ENCODE data around the gene GOLGA6C. TPM values are rescaled to one million over a fixed set of nuclear protein-coding genes. Genes with fewer than 3 reads are reported as not detected.

Gene GOLGA6C
- total and polyA plus RNA-seq, 9 of the 15 experiments (the other 6 are each of a cell fraction or from before 2014, with no cell fraction given): not detected

- Histone ChIP-seq H3K9me1 (ENCODE audit: control insufficient read depth, insufficient read depth, low read length) (no peaks in the 10 kb centered on the region), H3K27me3 (ENCODE audit: control insufficient read depth in 2 of 2, insufficient read depth in 2 of 2, low read length in 2 of 2) (peaks cover 0 to 55% of the 10 kb centered on the region in 2 experiments; a peak in 4 of 5 replicates), H3K27ac (ENCODE audit: extremely low read depth, low read depth, low read length) (no peak overlapping the region), H4K20me1 (replicated peaks; ENCODE audit: control insufficient read depth, insufficient read depth, low read length) (peaks cover 8% of the 10 kb centered on the region), H3K4me2 (ENCODE audit: insufficient read depth, low read length) (no peak overlapping the region), H3K36me3 (ENCODE audit: control insufficient read depth, insufficient read depth, low read length) (no peaks in the 10 kb centered on the region), H3K79me2 (ENCODE audit: control insufficient read depth, insufficient read depth, low read length) (no peaks in the 10 kb centered on the region), H3K9me3 (replicated peaks; ENCODE audit: control insufficient read depth, insufficient read depth, low read depth, low read length) (no peaks in the 10 kb centered on the region), H2AFZ (ENCODE audit: low read depth, low read length) (no peak overlapping the region), H3K4me3 (no peak overlapping the region), H3K9ac (ENCODE audit: insufficient read depth in 1 of 2, low read depth in 2 of 2, low read length in 2 of 2) (peak overlapping the region in 1 of 2 experiments; percentile 43; a peak in 2 of 4 replicates), H3K4me1 (replicated peaks in 1 of 2; ENCODE audit: control insufficient read depth in 2 of 2, insufficient read depth in 2 of 2, low read length in 2 of 2) (peaks cover 0 to 7% of the 10 kb centered on the region in 2 experiments; a peak in 1 of 5 replicates)
- DNase-seq (ENCODE audit: extremely low read depth in 1 of 4, low spot score in 3 of 4): no peak
- WGBS (ENCODE audit: insufficient coverage, low coverage, missing lambda C conversion rate): 5% methylated on average over 10 of the region's 11 CpGs
- no peak; the same call in 2 of the 3 replicates for ATAC-seq
- intact Hi-C loops (cut with micrococcal nuclease): no loop called here
- POLR2A ChIA-PET: interaction anchor here (0.6 to 0.7 kb wide), 2 partner anchors 22 to 962 kb away, joined by 3 to 4 read pairs; no protein-coding TSS in a partner anchor
- CTCF ChIA-PET (ENCODE audit: low intra/inter-chr PET ratio): no interaction called here
- no peak for FAIRE-seq
- in situ Hi-C loops (cut with MboI): loop anchor here (10.0 kb wide), 1 partner anchor 1153 kb away; the partner anchor contains the start of gene GOLGA6A
- BruUV-seq (replicated peaks): no TSS peak
- no peak for TF ChIP-seq KAT8 (IDR thresholded peaks at IDR 0.05; ENCODE audit: low read depth)
- TF ChIP-seq ARID3B (CRISPR knock-in tag; IDR thresholded peaks at IDR 0.05; ENCODE audit: borderline replicate concordance): no peak
- no peak for TF ChIP-seq TAF15 (IDR thresholded peaks at IDR 0.05; ENCODE audit: low read depth, low read length)
- no peak for TF ChIP-seq REST (IDR thresholded peaks at IDR 0.05; ENCODE audit: borderline replicate concordance)
- TF ChIP-seq REST (CRISPR knock-in tag; IDR thresholded peaks at IDR 0.05; ENCODE audit: low read depth): no peak
- TF ChIP-seq TCF3 (CRISPR knock-in tag; IDR thresholded peaks at IDR 0.05): no peak
- TF ChIP-seq MEF2D (tag; conservative IDR thresholded peaks at IDR 0.05; ENCODE audit: low read depth): no peak
- TF ChIP-seq ZNF561 (CRISPR knock-in tag; conservative IDR thresholded peaks at IDR 0.05): no peak
- TF ChIP-seq ZNF133 (CRISPR knock-in tag; IDR thresholded peaks at IDR 0.05): no peak
- no peak for TF ChIP-seq SIRT6 (IDR thresholded peaks at IDR 0.05; ENCODE audit: low read depth, low read length)
- no peak for TF ChIP-seq ZNF175 (CRISPR knock-in tag; IDR thresholded peaks at IDR 0.05; ENCODE audit: low read depth)
- no peak for TF ChIP-seq HNRNPLL (IDR thresholded peaks at IDR 0.05; ENCODE audit: low read depth, low read length, poor library complexity, severe bottlenecking)
- TF ChIP-seq ZNF212 (CRISPR knock-in tag; IDR thresholded peaks at IDR 0.05): no peak
Measured at GRCh38 chr15:75237316-75237982, 20.7 kb upstream of the GOLGA6C start.
